Stimulated activated CD4-positive, alpha-beta T cell treated with anti-CD3 and anti-CD28 coated beads, Interleukin-4, amount 100 ng/mL, for 24 hours (primary cell): ENCODE data around the gene MRGPRF.
"Not testable (repeated sequence)": the region's sequence is repeated elsewhere in the genome, so short reads cannot be mapped to it uniquely, and the experiment has no call there.

ENCODE experiments used
- DNase-seq: peaks from one replicate; pipeline ENCODE4 v3.0.0-alpha.2; 2020

The MRGPRF gene

GRCh38 chr11:68979931-68980775, 32.9 kb downstream of the MRGPRF start:
- DNase-seq, result no peak

- DNase-seq, result no peak
Measured at GRCh38 chr11:68978931-68979594, 34.0 kb downstream of the MRGPRF start.

- DNase-seq, result no peak
Measured at GRCh38 chr11:68978626-68978930, 34.5 kb downstream of the MRGPRF start.

GRCh38 chr11:68977781-68978625, 35.0 kb downstream of the MRGPRF start:
- DNase-seq, result no peak

- no peak for DNase-seq
Measured at GRCh38 chr11:68976563-68976962, 36.5 kb downstream of the MRGPRF start.

GRCh38 chr11:68976095-68976494, 37.0 kb downstream of the MRGPRF start:
- DNase-seq, result no peak

- DNase-seq, result no peak
Measured at GRCh38 chr11:68974421-68975194, 38.4 kb downstream of the MRGPRF start.

GRCh38 chr11:68973706-68974105, 39.3 kb downstream of the MRGPRF start:
- DNase-seq, result not testable (repeated sequence)

- no peak for DNase-seq
Measured at GRCh38 chr11:68973219-68973618, 39.8 kb downstream of the MRGPRF start.

GRCh38 chr11:68970921-68971636, 42.0 kb downstream of the MRGPRF start:
- no peak for DNase-seq

- no peak for DNase-seq
Measured at GRCh38 chr11:68969386-68969785, 43.7 kb downstream of the MRGPRF start.

- no peak for DNase-seq
Measured at GRCh38 chr11:68968306-68969250, 44.5 kb downstream of the MRGPRF start.

- DNase-seq, result no peak
Measured at GRCh38 chr11:68966894-68967780, 45.9 kb downstream of the MRGPRF start.

- DNase-seq, result no peak
Measured at GRCh38 chr11:68965901-68966853, 46.9 kb downstream of the MRGPRF start.

GRCh38 chr11:68963779-68964178, 49.3 kb downstream of the MRGPRF start:
- DNase-seq, result no peak

- DNase-seq, result peak; percentile 15
Measured at GRCh38 chr11:68962527-68963250, 50.4 kb downstream of the MRGPRF start.

GRCh38 chr11:68961245-68961644, 51.8 kb downstream of the MRGPRF start:
- no peak for DNase-seq
